Activated CD4-positive, alpha-beta T cell treated with anti-CD3 and anti-CD28 coated beads for 36 hours (primary cell): ENCODE measurements around the gene ALK. TPM values are rescaled to one million over a fixed set of nuclear protein-coding genes. Genes with fewer than 3 reads are reported as not detected.

ENCODE experiments used
- ATAC-seq: fragments of 200-7000 bp; cut with Tn5 transposase; one replicate; pipeline ENCODE4 v1.10.0; 2021; ENCODE audit warnings: mild to moderate bottlenecking, moderate library complexity
- CTCF ChIA-PET: fragments of 350-600 bp; sonication (Branson Sonifier 250); formaldehyde crosslinking; loops from one replicate; lab custom pipeline; 2021; ENCODE audit warnings: antibody characterized with exemption; lab: Charles Lee
- POLR2A ChIA-PET: fragments of 350-600 bp; sonication (Branson Sonifier 250); formaldehyde crosslinking; loops from one replicate; lab custom pipeline; 2021; ENCODE audit warnings: antibody characterized with exemption, inconsistent platforms; lab: Charles Lee
- DNase-seq: peaks from one replicate; pipeline ENCODE4 v3.0.0-alpha.2; 2020
- H3K27ac Mint-ChIP-seq: one replicate; pipeline ENCODE4 v1.8.0; 2021; ENCODE audit warnings: mixed read lengths
- H3K27me3 Mint-ChIP-seq: one replicate; pipeline ENCODE4 v1.8.0; 2021; ENCODE audit warnings: mixed read lengths
- H3K36me3 Mint-ChIP-seq: one replicate; pipeline ENCODE4 v1.8.0; 2021; ENCODE audit warnings: low read depth, mixed read lengths
- H3K4me1 Mint-ChIP-seq: one replicate; pipeline ENCODE4 v1.8.0; 2021; ENCODE audit warnings: mixed read lengths
- H3K4me3 Mint-ChIP-seq: one replicate; pipeline ENCODE4 v1.8.0; 2021; ENCODE audit warnings: mild to moderate bottlenecking, moderate library complexity, mixed read lengths
- H3K9me3 Mint-ChIP-seq: one replicate; pipeline ENCODE4 v1.8.0; 2021; ENCODE audit warnings: low read depth, mixed read lengths
- intact Hi-C, 2 experiments: fragments of 100-400 bp; cut with DNase I in 1 of 2; cut with micrococcal nuclease in 1 of 2; formaldehyde crosslinking; loops; one replicate each; pipeline versions ENCODE4 v1.14.2 to v1.15.1; 2022 to 2024; cut with DNase I, micrococcal nuclease
- total RNA-seq, 2 experiments: library from RNA; stranded (reverse); gene quantifications; one replicate each; pipeline ENCODE4 v1.2.3, GENCODE V29; 2021

Gene ALK
- total RNA-seq, 2 experiments from 2014 or later: not detected

DNA sequence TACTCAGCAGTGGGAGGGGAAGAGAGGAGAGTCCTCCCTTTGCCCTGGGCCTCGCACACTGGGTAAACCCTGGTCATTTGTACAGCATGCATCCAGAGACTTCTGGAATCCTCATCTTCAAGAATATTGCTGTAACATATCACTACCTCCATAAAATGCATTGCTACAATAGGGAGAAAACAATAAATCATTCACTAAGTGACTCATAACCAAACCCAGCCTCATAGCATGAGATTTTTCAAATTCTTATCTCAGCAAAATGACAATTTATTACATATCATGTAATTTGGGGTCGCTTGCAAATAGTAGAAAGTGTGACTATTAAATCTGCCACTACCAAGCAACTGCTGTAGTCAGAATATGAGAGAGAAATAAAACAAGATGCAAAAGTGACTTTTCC, 189.4 kb downstream of the ALK start:
- H3K9me3 Mint-ChIP-seq: no peaks in the 10 kb centered on the region
- ATAC-seq (no peak), DNase-seq (no peak)
- H3K4me1 Mint-ChIP-seq: no peaks in the 10 kb centered on the region
- POLR2A ChIA-PET: no interaction called here
- H3K27me3 Mint-ChIP-seq: peaks cover 14% of the 10 kb centered on the region
- H3K36me3 Mint-ChIP-seq: no peaks in the 10 kb centered on the region
- H3K4me3 Mint-ChIP-seq: no peak overlapping the region
- H3K27ac Mint-ChIP-seq: no peak overlapping the region
- CTCF ChIA-PET: no interaction called here
- intact Hi-C loops: no loop called here

DNA sequence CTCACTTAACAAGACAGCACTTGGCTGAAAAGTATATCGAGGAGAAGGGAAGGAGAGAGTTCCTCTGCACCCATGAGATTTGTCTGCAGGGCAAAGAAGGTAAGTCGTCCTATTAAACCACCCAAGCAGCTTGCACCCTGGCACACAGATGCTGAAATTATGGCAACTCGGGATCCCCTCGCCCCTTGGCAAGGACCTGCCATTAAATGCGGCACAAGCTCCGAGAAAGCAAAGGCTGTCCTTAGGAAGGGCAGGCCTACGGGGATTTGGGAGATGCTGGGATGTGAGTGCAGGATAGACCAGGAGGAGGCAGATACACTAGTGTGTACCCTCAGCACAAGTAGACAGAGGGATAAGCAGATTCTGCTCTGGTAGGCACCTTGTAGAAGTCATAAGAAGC, 191.5 kb downstream of the ALK start:
- ChIA-PET POLR2A (no interaction called here), CTCF (interaction anchor here (0.6 kb wide), 2 partner anchors 410 to 1653 kb away, joined by 3 read pairs; no protein-coding TSS in a partner anchor)
- peaks cover 10% of the 10 kb centered on the region for H3K27me3 Mint-ChIP-seq
- H3K36me3 Mint-ChIP-seq: no peaks in the 10 kb centered on the region
- ATAC-seq (no peak), DNase-seq (no peak)
- intact Hi-C loops: no loop called here
- no peak overlapping the region for H3K27ac Mint-ChIP-seq
- H3K9me3 Mint-ChIP-seq: no peaks in the 10 kb centered on the region
- H3K4me3 Mint-ChIP-seq: no peak overlapping the region
- no peaks in the 10 kb centered on the region for H3K4me1 Mint-ChIP-seq

DNA sequence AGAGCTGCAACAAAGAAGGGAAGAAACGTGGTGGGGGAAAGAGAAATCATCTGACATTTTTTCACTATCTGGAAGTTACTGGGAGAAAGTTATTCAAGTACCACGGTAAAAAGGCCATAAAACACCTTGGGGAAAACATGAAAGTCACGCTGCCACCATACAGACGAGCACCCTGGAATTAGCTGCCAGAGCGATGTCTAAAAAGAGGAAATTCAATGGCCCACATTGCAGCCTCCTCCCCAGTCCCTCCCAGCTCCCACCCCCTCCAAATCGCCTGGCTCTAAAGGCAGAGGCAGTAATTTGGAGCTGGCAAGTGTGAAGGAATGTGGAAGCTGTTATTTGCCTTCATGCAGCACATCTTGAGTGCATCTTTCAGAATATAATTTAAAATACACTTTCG, 192.0 kb downstream of the ALK start:
- peaks cover 10% of the 10 kb centered on the region for H3K27me3 Mint-ChIP-seq

DNA sequence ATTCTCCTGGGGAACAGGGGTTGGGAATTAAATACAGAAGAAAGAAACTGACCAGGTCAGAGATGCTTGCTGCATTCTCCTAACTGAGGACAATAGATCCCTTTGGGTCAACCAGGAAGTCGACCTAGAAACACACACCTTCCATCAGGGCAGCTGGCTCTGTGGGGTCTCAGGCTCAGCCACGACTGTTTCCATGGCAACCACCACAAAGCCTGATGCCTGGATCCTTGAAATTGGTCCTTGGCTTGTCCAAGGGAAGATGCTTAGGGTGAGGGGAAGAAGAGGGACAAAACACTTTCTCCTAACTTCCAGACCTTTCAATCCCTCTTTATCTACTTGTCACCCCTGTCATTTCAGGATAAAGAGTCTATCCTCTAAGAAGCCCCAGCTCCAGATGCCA, 194.4 kb downstream of the ALK start:
- H3K27me3 Mint-ChIP-seq: peaks cover 15% of the 10 kb centered on the region
- intact Hi-C loops: no loop called here
- DNase-seq (no peak), ATAC-seq (no peak)
- ChIA-PET CTCF (interaction anchor here (1.0 kb wide), 1 partner anchor 14 kb away, joined by 3 read pairs; no protein-coding TSS in a partner anchor), POLR2A (no interaction called here)
- H3K4me3 Mint-ChIP-seq: no peak overlapping the region
- H3K36me3 Mint-ChIP-seq: no peaks in the 10 kb centered on the region
- H3K4me1 Mint-ChIP-seq: no peaks in the 10 kb centered on the region
- no peak overlapping the region for H3K27ac Mint-ChIP-seq
- no peaks in the 10 kb centered on the region for H3K9me3 Mint-ChIP-seq

More for the DNA sequence above, 192.0 kb downstream of the ALK start:
- intact Hi-C loops: no loop called here
- CTCF ChIA-PET: interaction anchor here (0.6 kb wide), 1 partner anchor 1654 kb away, joined by 3 read pairs; no protein-coding TSS in a partner anchor
- Mint-ChIP-seq H3K9me3 (no peaks in the 10 kb centered on the region), H3K4me1 (no peaks in the 10 kb centered on the region), H3K27ac (no peak overlapping the region), H3K36me3 (no peaks in the 10 kb centered on the region), H3K4me3 (no peak overlapping the region)
- DNase-seq: no peak
- POLR2A ChIA-PET: no interaction called here
- no peak for ATAC-seq

DNA sequence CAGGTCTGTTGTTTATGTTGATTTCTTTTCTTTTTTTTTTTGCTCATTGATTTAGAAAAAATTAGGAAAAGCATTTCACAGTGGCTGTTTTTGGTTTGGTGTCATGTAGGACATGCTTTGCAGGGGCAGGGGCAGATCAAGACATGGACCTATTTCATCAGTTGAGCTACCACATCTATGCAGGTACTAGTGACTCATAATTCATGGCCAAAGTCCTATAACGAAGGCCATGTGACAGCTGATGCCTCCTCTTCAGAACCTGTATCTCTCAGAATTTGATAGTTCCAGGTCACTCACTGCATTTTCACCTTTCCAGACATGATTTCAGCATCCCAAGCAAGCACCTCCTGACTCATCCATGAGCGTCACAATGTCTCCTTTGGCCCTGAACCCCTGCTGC, 195.8 kb downstream of the ALK start:
- Mint-ChIP-seq H3K27me3 (peaks cover 15% of the 10 kb centered on the region), H3K36me3 (no peaks in the 10 kb centered on the region), H3K4me3 (no peak overlapping the region), H3K4me1 (no peaks in the 10 kb centered on the region), H3K9me3 (no peaks in the 10 kb centered on the region), H3K27ac (no peak overlapping the region)
- ChIA-PET POLR2A (no interaction called here), CTCF (no interaction called here)
- intact Hi-C loops: no loop called here
- no peak for DNase-seq
- ATAC-seq: no peak

DNA sequence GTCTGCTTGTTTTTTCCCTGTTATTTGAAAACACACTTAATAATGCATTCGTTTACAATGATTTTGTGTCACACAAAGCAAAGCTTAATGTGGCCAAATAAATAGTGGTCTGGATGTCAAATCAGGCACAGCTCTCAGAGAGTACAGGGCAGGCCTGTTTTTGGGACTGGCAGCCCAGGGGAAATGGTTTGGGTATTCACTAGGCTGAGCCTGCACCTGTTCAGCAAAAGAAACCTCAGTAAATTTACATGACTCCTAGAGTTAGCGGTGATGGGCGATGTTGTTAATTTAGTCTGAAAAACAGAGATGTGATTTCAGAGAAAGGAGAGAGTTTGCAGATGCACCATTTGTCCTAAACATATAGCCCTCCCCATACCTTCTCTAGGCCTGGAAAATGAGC, 197.1 kb downstream of the ALK start:
- intact Hi-C loops: no loop called here
- ATAC-seq (no peak), DNase-seq (no peak)
- ChIA-PET POLR2A (no interaction called here), CTCF (interaction anchor here (0.6 kb wide), 1 partner anchor 989 kb away, joined by 3 read pairs; no protein-coding TSS in a partner anchor)
- Mint-ChIP-seq H3K27ac (no peak overlapping the region), H3K4me3 (no peak overlapping the region), H3K4me1 (no peaks in the 10 kb centered on the region), H3K9me3 (no peaks in the 10 kb centered on the region), H3K36me3 (no peaks in the 10 kb centered on the region), H3K27me3 (peaks cover 11% of the 10 kb centered on the region)

DNA sequence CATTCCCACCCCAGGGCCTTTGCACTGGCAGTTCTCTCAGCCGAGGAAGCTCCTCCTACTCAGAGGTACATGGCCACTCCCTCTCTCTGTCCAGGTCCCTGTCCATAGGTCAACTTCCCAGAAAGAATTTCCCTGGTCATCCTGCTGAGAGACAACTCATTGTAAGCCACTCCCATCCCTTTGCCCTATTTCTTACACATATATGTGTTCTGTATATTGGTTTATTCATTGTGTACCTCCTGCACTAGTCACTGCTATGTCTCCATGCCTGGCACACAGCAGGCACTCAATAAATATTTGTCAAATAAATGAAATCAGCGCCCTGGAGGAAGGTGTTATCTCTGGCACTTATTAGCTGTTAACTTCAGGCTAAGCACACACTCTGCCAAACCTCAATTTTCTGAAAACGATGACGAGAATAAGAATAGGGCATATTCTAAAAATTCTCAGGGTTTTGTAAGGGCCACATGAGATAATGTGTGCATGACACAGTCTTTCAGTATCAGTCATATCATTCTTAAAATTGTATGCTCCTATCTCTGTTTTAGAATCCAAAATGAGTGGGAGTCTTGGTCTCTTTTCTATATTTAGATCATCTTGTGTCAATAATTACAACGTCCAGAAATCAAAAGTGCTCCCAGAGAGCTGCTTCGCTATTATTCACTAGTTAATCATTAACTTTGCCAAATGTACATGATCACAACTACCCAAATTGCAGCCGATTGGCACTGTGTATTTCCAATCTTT, 198.0 kb downstream of the ALK start:
- peaks cover 11% of the 10 kb centered on the region for H3K27me3 Mint-ChIP-seq
- intact Hi-C loops: no loop called here
- POLR2A ChIA-PET: no interaction called here
- no peaks in the 10 kb centered on the region for H3K36me3 Mint-ChIP-seq
- DNase-seq (no peak), ATAC-seq (peak; percentile 36)
- no peak overlapping the region for H3K27ac Mint-ChIP-seq
- CTCF ChIA-PET: interaction anchor here (0.6 kb wide), 1 partner anchor 948 kb away, joined by 3 read pairs; no protein-coding TSS in a partner anchor
- no peaks in the 10 kb centered on the region for H3K4me1 Mint-ChIP-seq
- H3K4me3 Mint-ChIP-seq: no peak overlapping the region
- no peaks in the 10 kb centered on the region for H3K9me3 Mint-ChIP-seq

DNA sequence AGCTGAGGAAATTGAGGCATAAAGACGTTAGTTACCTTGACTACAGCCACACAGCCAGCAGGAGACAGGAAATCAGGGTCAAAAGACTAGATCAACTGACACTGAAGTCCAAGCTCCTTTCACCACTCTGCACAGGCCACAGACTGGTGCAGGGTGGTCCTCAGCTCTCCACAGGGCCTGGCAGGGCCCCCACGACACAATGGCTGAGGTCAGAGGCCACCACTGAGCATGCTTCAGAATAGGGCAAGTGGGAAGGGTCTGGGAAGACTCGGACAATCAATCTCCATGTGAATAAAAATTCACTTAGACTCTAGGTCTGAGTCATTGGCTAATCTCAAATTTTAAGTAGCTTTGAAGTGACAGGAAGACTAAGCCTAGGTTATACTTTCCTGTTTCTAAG, 201.7 kb downstream of the ALK start:
- no peak overlapping the region for H3K27ac Mint-ChIP-seq
- no peaks in the 10 kb centered on the region for H3K36me3 Mint-ChIP-seq
- DNase-seq: no peak
- H3K4me3 Mint-ChIP-seq: no peak overlapping the region
- intact Hi-C loops: no loop called here
- H3K9me3 Mint-ChIP-seq: no peaks in the 10 kb centered on the region
- ChIA-PET POLR2A (no interaction called here), CTCF (interaction anchor here (0.6 kb wide), 1 partner anchor 1450 kb away, joined by 3 read pairs; no protein-coding TSS in a partner anchor)
- no peak for ATAC-seq
- H3K4me1 Mint-ChIP-seq: no peaks in the 10 kb centered on the region
- H3K27me3 Mint-ChIP-seq: peaks cover 7% of the 10 kb centered on the region

DNA sequence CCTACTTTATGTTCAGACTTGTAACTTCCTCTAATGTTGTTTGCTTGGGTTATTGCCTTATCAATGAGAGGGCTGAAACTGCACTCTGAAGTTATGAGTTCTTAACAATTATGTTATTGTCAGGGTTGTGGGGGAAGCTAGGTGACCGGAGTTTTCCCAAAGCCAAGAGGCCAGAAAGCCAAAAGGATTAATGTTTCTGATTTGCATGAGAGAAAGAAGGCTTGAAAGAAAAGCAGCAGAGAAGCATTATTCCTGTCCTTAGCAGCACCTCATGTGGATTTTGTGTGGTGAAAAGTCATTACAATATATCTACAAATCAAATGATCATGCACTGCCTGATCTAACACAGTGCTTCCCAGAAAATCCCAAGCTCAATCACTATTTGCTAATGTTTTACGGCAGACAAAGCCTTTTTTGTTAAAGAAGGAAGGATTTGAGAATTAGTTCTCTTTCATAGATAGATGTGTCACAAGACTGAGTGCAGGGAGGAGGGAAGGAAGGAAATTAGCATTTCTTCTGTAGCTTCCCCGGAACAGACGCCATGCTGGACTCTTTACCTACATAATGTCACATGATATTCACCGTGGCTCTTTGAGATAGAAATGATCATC, 203.2 kb downstream of the ALK start:
- Mint-ChIP-seq H3K9me3 (no peaks in the 10 kb centered on the region), H3K36me3 (no peaks in the 10 kb centered on the region), H3K4me1 (no peaks in the 10 kb centered on the region), H3K27me3 (peaks cover 7% of the 10 kb centered on the region), H3K4me3 (no peak overlapping the region), H3K27ac (no peak overlapping the region)
- ChIA-PET CTCF (interaction anchor here (0.6 kb wide), 1 partner anchor 14 kb away, joined by 3 read pairs; no protein-coding TSS in a partner anchor), POLR2A (no interaction called here)
- DNase-seq (no peak), ATAC-seq (no peak)
- intact Hi-C loops: no loop called here

DNA sequence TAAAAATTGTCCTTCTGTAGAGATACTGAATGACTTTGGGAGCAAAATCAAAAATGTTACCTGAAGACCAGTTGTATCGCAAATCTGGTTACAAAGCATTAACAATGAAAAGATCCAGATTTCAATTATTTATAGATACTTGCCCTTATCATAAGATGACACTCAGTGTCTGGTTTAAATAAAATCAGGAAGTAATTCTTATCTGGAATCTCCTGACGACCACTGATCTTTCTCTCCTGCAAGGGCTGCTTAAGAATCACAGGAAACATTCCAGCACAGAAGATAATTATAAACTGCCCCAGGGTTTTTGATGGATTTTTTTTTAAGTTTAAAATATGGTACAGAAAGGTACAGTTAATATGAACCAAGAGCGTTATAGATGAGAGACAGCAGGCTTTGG, 205.7 kb downstream of the ALK start:
- no peak for ATAC-seq
- DNase-seq: no peak
- Mint-ChIP-seq H3K27ac (no peak overlapping the region), H3K9me3 (no peaks in the 10 kb centered on the region), H3K4me3 (no peak overlapping the region), H3K36me3 (no peaks in the 10 kb centered on the region), H3K27me3 (peaks cover 5% of the 10 kb centered on the region), H3K4me1 (no peaks in the 10 kb centered on the region)
- POLR2A ChIA-PET: no interaction called here
- intact Hi-C loops: no loop called here
- CTCF ChIA-PET: no interaction called here

DNA sequence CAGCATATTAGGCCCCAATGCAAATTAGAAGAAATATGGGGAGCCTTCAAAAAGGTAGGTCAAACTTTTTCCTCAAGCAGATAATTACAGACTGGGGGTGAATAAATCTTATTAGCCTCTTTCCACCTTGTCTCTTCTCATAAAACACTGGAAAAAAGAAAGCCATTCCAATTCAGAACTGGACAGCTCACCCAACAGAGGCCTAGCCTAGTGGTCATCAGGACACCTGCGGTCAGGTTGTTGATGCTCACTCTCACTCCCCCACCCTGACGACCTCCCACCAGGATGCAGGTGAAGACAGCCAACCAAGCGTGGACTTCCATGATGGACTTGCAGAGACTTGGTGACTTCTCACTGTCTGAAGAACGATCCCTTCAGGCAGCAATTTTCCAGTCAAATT, 207.1 kb downstream of the ALK start:
- POLR2A ChIA-PET: no interaction called here
- intact Hi-C loops: no loop called here
- ATAC-seq: no peak
- Mint-ChIP-seq H3K27me3 (peaks cover 5% of the 10 kb centered on the region), H3K27ac (no peak overlapping the region), H3K36me3 (no peaks in the 10 kb centered on the region), H3K9me3 (no peaks in the 10 kb centered on the region), H3K4me1 (no peaks in the 10 kb centered on the region), H3K4me3 (no peak overlapping the region)
- DNase-seq: no peak
- CTCF ChIA-PET: no interaction called here
